Skin of body (tissue), 2 donors: ENCODE results near the gene PEPD. TPM values are rescaled to one million over a fixed set of nuclear protein-coding genes. Genes with fewer than 3 reads are reported as not detected.

Source experiments
- DNase-seq: peaks from one replicate; lab custom pipeline; 2025; lab: John Stamatoyannopoulos, UW
- total RNA-seq: library from RNA; depleted of rRNA; stranded (reverse); fragments of >200 nt; gene quantifications from one replicate; pipeline ENCODE4 v1.2.3, GENCODE V29; 2014

The PEPD gene
- total RNA-seq, 1 donor from 2014 or later: 26.6 TPM

GRCh38 chr19:33397536-33398360 lies 123.8 kb downstream of the PEPD start:
- no peak for DNase-seq

DNA sequence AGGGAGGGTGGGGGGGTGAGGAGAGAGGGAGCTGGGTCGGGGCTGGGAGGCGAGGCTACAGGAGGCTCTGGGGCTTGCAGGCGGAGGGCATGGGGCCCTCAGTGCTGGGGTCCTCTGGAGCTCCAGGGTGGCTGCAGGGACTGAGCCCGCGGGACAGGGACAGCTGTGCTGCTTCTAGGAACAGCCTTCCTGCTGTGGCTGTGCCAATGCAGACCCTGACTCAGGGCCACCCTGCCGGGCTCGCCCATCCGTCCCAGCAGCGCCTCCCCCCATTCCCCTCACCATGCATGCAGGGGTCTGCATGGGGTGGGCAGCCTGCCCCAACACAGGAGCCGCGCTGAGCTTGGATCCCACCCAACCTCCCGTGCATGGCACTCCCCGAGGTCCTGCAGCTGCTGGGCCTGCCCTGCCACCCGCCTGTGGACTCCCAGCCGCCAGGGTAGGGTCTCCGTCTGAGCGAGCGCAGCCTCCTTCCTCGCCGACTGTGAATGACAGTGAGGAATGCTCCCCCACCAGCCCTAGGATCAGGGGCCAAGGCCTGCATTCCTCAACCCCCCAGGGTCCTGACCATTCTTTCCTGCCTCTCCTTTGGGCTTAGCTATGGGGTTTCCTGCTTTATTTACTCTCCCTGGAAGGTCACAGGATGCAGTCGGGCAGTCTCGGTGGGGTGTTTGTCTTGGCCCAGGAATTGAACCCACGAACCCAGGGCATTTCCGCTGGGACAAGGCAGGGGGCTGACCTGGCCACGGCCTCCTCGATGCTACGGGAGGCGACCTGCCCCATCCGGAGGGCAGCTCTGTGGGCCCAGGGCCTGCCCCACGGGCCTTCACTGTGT lies 124.7 kb downstream of the PEPD start:
- no peak for DNase-seq

- DNase-seq: no peak
These were observed 125.7 kb downstream of the PEPD start for GRCh38 chr19:33395561-33396550.

DNA sequence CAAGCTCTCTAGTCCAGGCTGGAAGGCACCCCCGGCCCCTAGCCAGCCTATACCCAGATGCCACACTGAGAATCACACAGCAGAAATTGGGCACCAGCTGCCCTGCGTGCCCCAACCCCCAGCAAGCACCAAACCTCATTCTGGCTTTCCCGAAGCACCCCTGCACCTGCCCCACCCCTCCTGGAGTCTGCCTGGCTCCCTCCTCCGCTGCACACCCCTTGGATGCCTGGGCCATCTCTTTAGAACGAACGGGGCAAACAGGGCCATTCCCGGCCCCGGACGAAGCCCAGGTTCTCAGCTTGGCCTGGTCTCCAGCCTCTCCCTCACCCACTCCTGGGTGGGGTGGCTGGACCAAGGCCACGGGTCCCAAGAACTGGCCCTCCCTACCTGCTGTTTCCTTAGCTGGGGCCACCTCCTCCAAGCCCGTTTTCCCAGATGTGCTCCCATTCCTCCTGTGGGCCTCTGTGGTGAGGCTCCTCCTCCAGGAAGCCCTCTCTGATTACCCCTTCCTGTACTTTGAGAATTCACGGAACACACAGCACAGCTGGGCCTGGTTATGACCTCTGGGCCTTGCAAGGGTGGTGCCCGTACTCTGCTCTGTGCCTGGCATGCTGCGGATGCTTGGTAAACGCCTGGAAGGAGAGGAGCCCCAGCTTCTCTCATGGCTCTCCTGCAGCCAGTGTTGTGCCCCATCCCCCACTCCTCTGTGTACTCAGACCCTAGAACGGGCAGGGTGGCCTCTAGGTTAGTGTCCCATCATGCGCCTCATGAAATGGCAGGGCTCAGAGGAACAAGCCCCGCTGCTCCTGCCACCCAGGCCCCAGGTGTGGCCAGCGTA lies 126.6 kb downstream of the PEPD start:
- no peak for DNase-seq

- DNase-seq: no peak
These were observed 127.4 kb downstream of the PEPD start for GRCh38 chr19:33394006-33394722.

DNA sequence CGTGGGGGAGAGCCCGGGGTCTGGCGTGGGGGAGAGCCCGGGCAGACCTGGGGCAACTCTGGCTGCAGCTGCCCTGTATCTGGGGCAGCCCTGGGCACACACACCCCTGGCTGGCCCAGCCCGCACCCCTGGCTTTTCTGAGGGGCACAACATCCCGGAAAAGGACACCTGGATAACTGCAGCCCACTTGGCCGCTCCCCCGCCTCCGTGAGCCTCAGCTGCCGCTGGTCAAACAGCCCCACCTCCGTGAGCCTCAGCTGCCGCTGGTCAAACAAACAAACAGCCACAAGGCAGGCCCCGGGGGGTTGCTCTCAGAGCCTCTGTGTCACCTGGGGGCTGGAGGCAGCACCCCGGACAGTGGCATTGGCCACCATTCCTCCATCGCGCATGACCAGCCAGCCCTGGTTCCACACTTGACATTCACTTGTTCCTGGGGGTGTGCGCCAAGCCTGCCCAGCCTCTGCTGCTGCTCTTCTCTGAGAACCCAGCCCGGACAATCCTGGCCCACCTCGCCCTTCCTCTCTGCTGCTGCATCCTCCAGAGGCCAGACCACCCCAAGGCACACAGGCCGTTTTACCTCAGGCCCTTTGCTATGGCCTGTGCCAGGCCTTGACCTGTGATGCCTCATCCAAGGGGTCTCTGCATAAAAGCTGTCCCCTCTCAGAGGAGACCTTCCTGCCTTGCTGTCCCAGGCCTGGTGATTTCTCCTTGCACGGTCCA lies 128.1 kb downstream of the PEPD start:
- no peak for DNase-seq

GRCh38 chr19:33392341-33393285 lies 129.0 kb downstream of the PEPD start:
- DNase-seq: no peak

- no peak for DNase-seq
These were observed 129.9 kb downstream of the PEPD start for GRCh38 chr19:33391631-33392249.

- no peak for DNase-seq
These were observed 130.5 kb downstream of the PEPD start for GRCh38 chr19:33390908-33391630.

DNA sequence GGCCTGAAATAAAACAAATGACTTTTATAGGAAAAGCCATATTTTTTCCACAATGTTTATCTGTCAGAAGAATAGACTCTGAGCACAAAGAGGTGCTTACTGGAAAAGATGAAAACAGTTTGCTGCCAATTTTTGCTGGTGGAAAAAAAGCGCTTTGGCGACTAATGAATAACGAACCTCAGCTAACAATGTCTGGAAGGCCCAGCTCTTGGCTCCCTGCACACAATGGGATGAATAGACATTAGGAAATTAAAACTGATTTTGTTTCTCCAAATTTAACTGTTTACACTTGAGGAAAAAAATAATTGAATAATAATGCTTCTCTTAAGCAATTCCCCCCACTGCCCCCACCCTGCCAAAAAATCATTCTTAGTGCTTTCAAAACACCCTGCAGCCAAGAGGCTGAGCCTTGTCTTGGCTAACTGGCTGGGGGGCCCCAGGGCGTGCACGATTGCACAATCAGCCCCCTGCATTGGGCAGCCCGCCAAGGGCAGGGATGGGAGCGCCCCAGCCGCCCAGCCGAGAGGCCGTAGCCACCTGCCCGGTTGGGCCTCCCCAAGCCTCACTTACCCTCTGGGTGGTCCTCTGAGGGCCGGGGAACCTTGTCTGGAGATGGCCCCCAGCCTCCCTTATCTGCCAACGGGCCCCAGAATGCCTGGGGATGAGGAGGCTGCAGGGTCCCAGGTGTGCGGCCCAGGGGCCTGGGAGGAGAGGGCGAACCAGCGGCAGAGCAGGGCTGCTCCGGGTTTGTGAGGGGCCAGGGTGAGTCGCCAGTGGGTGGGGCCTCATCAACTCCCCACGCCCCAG lies 131.3 kb downstream of the PEPD start:
- peak; percentile 90 for DNase-seq

- DNase-seq: no peak
These were observed 132.0 kb downstream of the PEPD start for GRCh38 chr19:33389421-33390100.

DNA sequence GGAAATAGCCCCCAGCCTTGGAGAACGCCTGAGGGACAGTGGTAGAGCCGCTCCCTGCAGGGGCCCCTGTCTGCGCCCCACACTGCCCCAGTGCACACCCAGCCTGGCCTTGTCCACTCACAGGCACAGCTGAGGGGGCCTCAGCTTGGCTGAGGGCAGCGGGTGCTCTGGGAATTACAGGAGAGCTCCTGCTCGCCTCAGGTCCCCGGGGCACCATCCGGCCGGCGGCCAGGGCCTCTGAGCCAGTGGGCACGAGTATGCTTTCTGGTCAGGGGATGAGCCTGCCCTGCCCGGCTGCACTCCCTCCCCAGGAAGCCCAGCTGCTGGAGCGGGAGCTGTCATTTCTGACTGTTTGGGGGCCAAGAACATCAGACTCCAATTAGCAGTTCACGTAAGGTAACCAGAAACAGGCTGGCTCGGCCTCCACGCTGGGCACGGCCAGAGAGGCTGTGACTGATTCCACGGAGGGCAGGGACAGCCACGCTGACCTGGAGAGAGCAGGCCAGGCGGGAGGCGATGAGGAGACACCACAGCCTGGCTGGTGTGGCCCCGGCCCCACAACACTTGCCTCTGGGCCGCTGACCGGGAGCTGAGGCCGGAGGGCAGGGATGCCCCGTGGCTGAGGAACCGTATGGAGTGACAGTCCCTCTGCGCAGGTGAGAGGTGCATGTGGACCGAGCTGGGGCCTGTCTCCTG lies 132.7 kb downstream of the PEPD start:
- DNase-seq: no peak

DNA sequence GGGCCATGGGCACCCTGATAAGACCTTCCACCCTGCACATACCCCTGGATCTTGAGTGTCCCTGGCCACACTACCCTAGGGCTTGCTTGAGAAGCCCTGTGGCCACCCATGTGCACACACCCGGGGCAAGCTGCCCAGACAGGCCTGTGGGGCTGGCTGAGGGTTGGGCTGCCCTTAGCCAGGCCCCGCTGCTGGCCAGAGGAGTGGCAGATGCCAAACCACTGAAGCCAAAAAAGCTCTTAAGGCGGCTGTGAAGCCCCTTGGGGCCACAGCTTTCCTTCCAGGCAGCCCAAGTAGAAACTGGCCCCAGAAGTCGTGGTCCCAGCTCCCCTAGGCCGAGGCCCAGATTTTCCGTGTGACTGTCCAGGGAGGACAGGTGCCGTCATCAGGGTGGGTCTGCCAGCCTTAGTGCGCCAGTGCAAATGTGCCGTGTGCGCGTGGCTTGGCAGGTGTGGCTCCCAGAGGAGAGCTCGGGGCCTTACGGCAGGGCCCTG lies 133.3 kb downstream of the PEPD start:
- DNase-seq: no peak
